HEK293T (cell line): ENCODE data around the gene LIG3.

ENCODE experiments used
- CTCF ChIA-PET: fragments of 350-600 bp; formaldehyde crosslinking; extraction: SDS; loops from one replicate; lab custom pipeline; 2021; ENCODE audit warnings: antibody characterized with exemption, inconsistent platforms; lab: Yijun Ruan, JAX
- POLR2A ChIA-PET: fragments of 350-600 bp; formaldehyde crosslinking; extraction: SDS; loops from one replicate; lab custom pipeline; 2020; ENCODE audit warnings: antibody characterized with exemption, inconsistent platforms; lab: Yijun Ruan, JAX
- DNase-seq: peaks from one replicate; pipeline ENCODE4 v3.0.0; 2012; ENCODE audit warnings: mixed read lengths; ENCODE audit errors: extremely low spot score
- ARNT ChIP-seq: fragments of 450-650 bp; IDR thresholded peaks from 2 replicates; pipeline ENCODE4 v1.6.1; 2017; ENCODE audit warnings: mild to moderate bottlenecking
- BHLHE40 ChIP-seq: fragments of 450-650 bp; IDR thresholded peaks from 2 replicates; pipeline ENCODE4 v1.6.1; 2016; ENCODE audit warnings: mild to moderate bottlenecking, moderate library complexity, borderline replicate concordance
- CTBP1 ChIP-seq: fragments of 450-650 bp; IDR thresholded peaks from 2 replicates; pipeline ENCODE4 v1.6.1; 2016; ENCODE audit warnings: borderline replicate concordance
- ELF4 ChIP-seq: fragments of 450-650 bp; IDR thresholded peaks from 2 replicates; pipeline ENCODE4 v1.6.1; 2017; ENCODE audit warnings: antibody characterized with exemption
- FOXA1 ChIP-seq: fragments of 450-650 bp; IDR thresholded peaks from 2 replicates; pipeline ENCODE4 v1.6.1; 2016; ENCODE audit warnings: mild to moderate bottlenecking
- FOXK2 ChIP-seq: fragments of 450-650 bp; IDR thresholded peaks from 2 replicates; pipeline ENCODE4 v1.6.1; 2016; ENCODE audit warnings: mild to moderate bottlenecking
- FOXM1 ChIP-seq: fragments of 450-650 bp; IDR thresholded peaks from 2 replicates; pipeline ENCODE4 v1.6.1; 2017; ENCODE audit warnings: mild to moderate bottlenecking, borderline replicate concordance
- HDGF ChIP-seq: fragments of 450-650 bp; IDR thresholded peaks from 2 replicates; pipeline ENCODE4 v1.6.1; 2017; ENCODE audit warnings: antibody characterized with exemption, borderline replicate concordance
- L3MBTL2 ChIP-seq: fragments of 450-650 bp; conservative IDR thresholded peaks from 2 replicates; pipeline ENCODE4 v1.6.1; 2016; ENCODE audit warnings: mild to moderate bottlenecking
- LEF1 ChIP-seq: fragments of 450-650 bp; IDR thresholded peaks from 2 replicates; pipeline ENCODE4 v1.6.1; 2017; ENCODE audit warnings: mild to moderate bottlenecking, borderline replicate concordance
- NFRKB ChIP-seq: fragments of 450-650 bp; IDR thresholded peaks from 2 replicates; pipeline ENCODE4 v1.6.1; 2016; ENCODE audit warnings: mild to moderate bottlenecking, moderate library complexity
- SP1 ChIP-seq: fragments of 450-650 bp; IDR thresholded peaks from 2 replicates; pipeline ENCODE4 v1.6.1; 2017
- SUZ12 ChIP-seq: fragments of 450-650 bp; IDR thresholded peaks from 2 replicates; pipeline ENCODE4 v1.6.1; 2016; ENCODE audit warnings: mild to moderate bottlenecking
- TARDBP ChIP-seq: fragments of 450-650 bp; IDR thresholded peaks from 2 replicates; pipeline ENCODE4 v1.6.1; 2016
- ZNF384 ChIP-seq: fragments of 450-650 bp; IDR thresholded peaks from 2 replicates; pipeline ENCODE4 v1.6.1; 2016
- TF ChIP-seq, protein P1 (sequence below): fragments of 450-650 bp; IDR thresholded peaks from 2 replicates; pipeline ENCODE4 v1.6.1; 2016

Gene LIG3

DNA sequence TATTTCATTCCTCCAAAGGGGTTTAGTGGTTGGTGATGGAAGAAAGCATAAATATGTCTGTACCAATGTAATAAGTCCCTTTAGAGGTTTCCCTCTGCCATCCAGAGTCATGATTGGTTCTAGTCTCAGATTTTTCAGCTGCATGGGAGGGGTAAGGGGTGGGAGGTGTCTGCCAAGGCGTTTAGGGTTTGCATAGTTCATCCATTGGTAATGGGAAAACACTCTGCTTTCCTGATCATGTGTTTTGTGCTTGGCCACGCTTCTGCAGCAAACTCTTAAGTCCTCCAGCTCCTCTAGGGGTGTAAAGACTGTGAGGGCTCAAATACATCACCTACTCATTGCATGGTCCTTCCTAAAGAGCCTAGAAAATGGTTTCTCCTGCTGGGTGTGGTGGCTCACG, 29.8 kb downstream of the LIG3 start:
- no peak for TF ChIP-seq L3MBTL2
- TF ChIP-seq ELF4: no peak
- no peak for TF ChIP-seq FOXA1
- no peak for TF ChIP-seq BHLHE40
- TF ChIP-seq CTBP1: no peak
- no peak for TF ChIP-seq ARNT
- TF ChIP-seq LEF1: no peak
- TF ChIP-seq SUZ12: no peak
- no peak for TF ChIP-seq ZNF384
- TF ChIP-seq SP1: no peak
- TF ChIP-seq FOXM1: no peak
- TF ChIP-seq TARDBP: no peak
- POLR2A ChIA-PET: no interaction called here
- CTCF ChIA-PET: no interaction called here

GRCh38 chr17:35011671-35012216, 31.4 kb downstream of the LIG3 start:
- ChIA-PET POLR2A (interaction anchor here (0.6 to 1.2 kb wide), 3 partner anchors 10 to 107 kb away, joined by 3 to 4 read pairs (median 3); no protein-coding TSS in a partner anchor), CTCF (no interaction called here)
- no peak for DNase-seq
- TF ChIP-seq HDGF (no peak), ARNT (no peak), FOXM1 (no peak), FOXK2 (no peak), LEF1 (no peak), NFRKB (no peak), BHLHE40 (no peak), CTBP1 (no peak), ELF4 (no peak), TARDBP (no peak), L3MBTL2 (no peak), SUZ12 (no peak), FOXA1 (no peak), ZNF384 (no peak), SP1 (no peak)
- TF ChIP-seq, protein P1, sequence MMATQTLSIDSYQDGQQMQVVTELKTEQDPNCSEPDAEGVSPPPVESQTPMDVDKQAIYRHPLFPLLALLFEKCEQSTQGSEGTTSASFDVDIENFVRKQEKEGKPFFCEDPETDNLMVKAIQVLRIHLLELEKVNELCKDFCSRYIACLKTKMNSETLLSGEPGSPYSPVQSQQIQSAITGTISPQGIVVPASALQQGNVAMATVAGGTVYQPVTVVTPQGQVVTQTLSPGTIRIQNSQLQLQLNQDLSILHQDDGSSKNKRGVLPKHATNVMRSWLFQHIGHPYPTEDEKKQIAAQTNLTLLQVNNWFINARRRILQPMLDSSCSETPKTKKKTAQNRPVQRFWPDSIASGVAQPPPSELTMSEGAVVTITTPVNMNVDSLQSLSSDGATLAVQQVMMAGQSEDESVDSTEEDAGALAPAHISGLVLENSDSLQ: no peak

More for the DNA sequence above, 29.8 kb downstream of the LIG3 start:
- no peak for DNase-seq

DNA sequence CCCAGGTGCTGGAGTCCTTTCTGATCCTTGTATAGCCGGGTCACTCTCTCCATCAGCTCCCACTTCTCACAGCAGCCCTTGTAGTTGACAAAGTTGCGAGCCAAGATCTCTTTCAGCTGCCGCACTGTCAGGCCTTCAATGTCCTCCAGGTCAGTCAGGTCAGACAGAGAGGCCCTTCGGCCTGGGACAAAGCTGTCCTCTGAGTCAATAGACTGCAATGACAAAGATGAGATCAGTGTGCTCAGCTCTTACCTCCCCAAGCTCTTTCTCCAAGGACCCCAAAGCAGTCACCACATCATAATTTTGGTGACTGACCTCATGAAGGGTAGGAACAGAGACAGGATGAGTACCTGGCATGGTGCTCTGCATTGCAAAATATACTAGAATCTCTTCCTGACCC, 36.1 kb downstream of the LIG3 start:
- CTCF ChIA-PET: no interaction called here
- no peak for TF ChIP-seq FOXA1
- TF ChIP-seq CTBP1: no peak
- no peak for TF ChIP-seq L3MBTL2
- no peak for TF ChIP-seq ELF4
- no peak for TF ChIP-seq SP1
- TF ChIP-seq HDGF: no peak
- TF ChIP-seq ARNT: no peak
- POLR2A ChIA-PET: interaction anchor here (0.7 kb wide), 1 partner anchor 19 kb away, joined by 3 read pairs; no protein-coding TSS in a partner anchor
- no peak for DNase-seq

GRCh38 chr17:35017021-35017420, 36.7 kb downstream of the LIG3 start:
- no peak for TF ChIP-seq FOXM1
- TF ChIP-seq LEF1: no peak
- no peak for TF ChIP-seq L3MBTL2
- no peak for TF ChIP-seq ARNT
- TF ChIP-seq FOXK2: no peak
- DNase-seq: no peak
- POLR2A ChIA-PET: no interaction called here
- CTCF ChIA-PET: no interaction called here

DNA sequence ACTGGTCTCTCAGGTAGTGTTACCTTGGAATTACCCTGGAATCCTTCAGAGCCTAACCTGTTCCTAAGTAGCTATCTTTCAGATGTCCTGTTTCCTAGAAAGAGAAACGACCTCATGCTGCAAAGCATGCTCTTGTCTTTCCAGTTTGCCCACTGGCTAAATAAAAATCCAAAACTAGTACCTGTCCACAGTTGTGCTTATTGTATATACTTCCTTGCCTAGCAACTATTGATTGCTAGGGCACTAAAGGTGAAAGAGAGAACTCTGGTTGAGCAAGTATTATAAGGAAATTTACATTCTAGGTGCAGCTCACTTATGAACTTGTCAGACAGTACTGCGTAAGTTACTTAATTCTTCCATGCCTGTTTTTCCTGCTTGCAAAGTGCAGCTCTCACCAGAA, 38.5 kb downstream of the LIG3 start:
- POLR2A ChIA-PET: no interaction called here
- DNase-seq: no peak
- TF ChIP-seq ELF4 (no peak), FOXK2 (no peak), L3MBTL2 (no peak), BHLHE40 (no peak), FOXM1 (no peak), FOXA1 (no peak), HDGF (no peak), SP1 (no peak), LEF1 (no peak), NFRKB (no peak), CTBP1 (no peak), SUZ12 (no peak), ARNT (no peak), ZNF384 (no peak), TARDBP (no peak)
- TF ChIP-seq, protein P1: no peak
- CTCF ChIA-PET: no interaction called here

- TF ChIP-seq FOXA1 (no peak), SUZ12 (no peak), ELF4 (no peak), SP1 (no peak), NFRKB (no peak), CTBP1 (no peak), TARDBP (no peak), FOXM1 (no peak), LEF1 (no peak), HDGF (no peak), L3MBTL2 (no peak)
- TF ChIP-seq, protein P1: no peak
- ChIA-PET CTCF (no interaction called here), POLR2A (no interaction called here)
- no peak for DNase-seq
Observed at GRCh38 chr17:35019386-35020179, 39.3 kb downstream of the LIG3 start.
